SU-DHL-6 (cell line): Measurements from ENCODE around the gene EOLA2.

Source experiments
- H2AFZ ChIP-seq: fragments of 200-600 bp; sonication (generic); 2 replicates; pipeline ENCODE4 v1.6.1; 2014; ENCODE audit warnings: low read depth, mild to moderate bottlenecking, moderate library complexity, mixed read lengths, antibody characterized with exemption, low read length; ENCODE audit not compliant: severe bottlenecking
- H3F3A ChIP-seq: fragments of 200-600 bp; shearing (Covaris generic); 2 replicates; pipeline ENCODE4 v1.6.0; 2016; ENCODE audit warnings: antibody characterized with exemption, mild to moderate bottlenecking; ENCODE audit not compliant: insufficient read depth
- H3K27ac ChIP-seq: fragments of 200-600 bp; sonication (generic); 2 replicates; pipeline ENCODE4 v1.5.1; 2016; ENCODE audit warnings: low read depth, mild to moderate bottlenecking, low read length, moderate library complexity, mixed read lengths
- H3K27me3 ChIP-seq: fragments of 200-600 bp; sonication (generic), shearing (Covaris generic); 2 replicates; pipeline ENCODE4 v1.6.0; 2014; ENCODE audit warnings: mild to moderate bottlenecking, low read length
- H3K36me3 ChIP-seq: fragments of 200-600 bp; sonication (generic); 2 replicates; pipeline ENCODE4 v1.6.1; 2014; ENCODE audit warnings: mild to moderate bottlenecking, low read length, mixed read lengths
- H3K4me2 ChIP-seq: fragments of 300-600, 200-600 bp; shearing (Covaris generic), sonication (generic); 2 replicates; pipeline ENCODE4 v1.6.0; 2014; ENCODE audit warnings: low read length, low read depth, mild to moderate bottlenecking; ENCODE audit not compliant: poor library complexity, severe bottlenecking
- H3K4me3 ChIP-seq: fragments of 200-600 bp; sonication (generic); 2 replicates; pipeline ENCODE4 v1.5.1; 2014; ENCODE audit warnings: antibody characterized with exemption, low read length, mild to moderate bottlenecking, mixed read lengths; ENCODE audit not compliant: insufficient read depth, poor library complexity, severe bottlenecking
- H3K79me2 ChIP-seq: fragments of 200-600 bp; sonication (generic); 2 replicates; pipeline ENCODE4 v1.6.1; 2014; ENCODE audit warnings: mild to moderate bottlenecking, low read length, moderate library complexity; ENCODE audit not compliant: insufficient read depth
- H3K9ac ChIP-seq: fragments of 200-600 bp; sonication (generic); 2 replicates; pipeline ENCODE4 v1.7.0; 2014; ENCODE audit warnings: mild to moderate bottlenecking, low read length
- H3K9me2 ChIP-seq: fragments of 200-600 bp; sonication (generic); replicated peaks from 2 replicates; pipeline ENCODE4 v1.6.1; 2014; ENCODE audit warnings: low read length; ENCODE audit not compliant: insufficient read depth
- H3K9me3 ChIP-seq: fragments of 200-600 bp; sonication (generic); 2 replicates; pipeline ENCODE4 v1.6.1; 2014; ENCODE audit warnings: low read length, mixed read lengths; ENCODE audit not compliant: insufficient read depth
- H4K20me1 ChIP-seq: fragments of 200-600 bp; sonication (generic); 2 replicates; pipeline ENCODE4 v1.6.1; 2014; ENCODE audit warnings: low read depth, mild to moderate bottlenecking, antibody characterized with exemption, low read length, moderate library complexity, mixed read lengths
- CTCF ChIP-seq: fragments of 200-600 bp; sonication (generic); IDR thresholded peaks from one replicate; pipeline ENCODE4 v1.5.1; 2017; ENCODE audit warnings: antibody characterized with exemption, mild to moderate bottlenecking, low read length, moderate library complexity; ENCODE audit not compliant: insufficient read depth, poor library complexity, severe bottlenecking
- EZH2phosphoT487 ChIP-seq: fragments of 200-600 bp; sonication (generic), shearing (Covaris generic); conservative IDR thresholded peaks from 2 replicates; pipeline ENCODE4 v1.6.1; 2018; ENCODE audit warnings: mild to moderate bottlenecking, antibody characterized with exemption, low read length, moderate library complexity, mixed read lengths

EOLA2 gene

GRCh38 chrX:149982310-149982709 lies 44.0 kb upstream of the EOLA2 start:
- no peaks in the 10 kb centered on the region for H3F3A ChIP-seq
- H3K9me2 ChIP-seq: no peaks in the 10 kb centered on the region
- H3K9me3 ChIP-seq: no peaks in the 10 kb centered on the region
- H3K4me2 ChIP-seq: no peak overlapping the region
- H3K79me2 ChIP-seq: no peaks in the 10 kb centered on the region
- no peak overlapping the region for H3K4me3 ChIP-seq
- H3K9ac ChIP-seq: no peak overlapping the region
- H3K36me3 ChIP-seq: no peaks in the 10 kb centered on the region
- TF ChIP-seq CTCF: no peak
- TF ChIP-seq EZH2phosphoT487: no peak
- H3K27ac ChIP-seq: no peak overlapping the region
- H4K20me1 ChIP-seq: no peaks in the 10 kb centered on the region
- no peak overlapping the region for H2AFZ ChIP-seq
- H3K27me3 ChIP-seq: no peaks in the 10 kb centered on the region

GRCh38 chrX:149979126-149979644 lies 40.9 kb upstream of the EOLA2 start:
- no peaks in the 10 kb centered on the region for H3K27me3 ChIP-seq
- H4K20me1 ChIP-seq: no peaks in the 10 kb centered on the region
- no peak overlapping the region for H3K9ac ChIP-seq
- TF ChIP-seq EZH2phosphoT487 (no peak), CTCF (no peak)
- no peaks in the 10 kb centered on the region for H3K36me3 ChIP-seq
- no peaks in the 10 kb centered on the region for H3F3A ChIP-seq
- no peak overlapping the region for H3K4me2 ChIP-seq
- H3K4me3 ChIP-seq: no peak overlapping the region
- H3K9me3 ChIP-seq: no peaks in the 10 kb centered on the region
- H3K9me2 ChIP-seq: no peaks in the 10 kb centered on the region
- no peaks in the 10 kb centered on the region for H3K79me2 ChIP-seq
- H3K27ac ChIP-seq: no peak overlapping the region
- H2AFZ ChIP-seq: no peak overlapping the region

- H3K27ac ChIP-seq: no peak overlapping the region
- TF ChIP-seq CTCF: peak; percentile 20
- no peak for TF ChIP-seq EZH2phosphoT487
- H3F3A ChIP-seq: no peaks in the 10 kb centered on the region
- no peaks in the 10 kb centered on the region for H3K79me2 ChIP-seq
- H3K9ac ChIP-seq: no peak overlapping the region
- no peaks in the 10 kb centered on the region for H3K36me3 ChIP-seq
- H2AFZ ChIP-seq: no peak overlapping the region
- H3K9me3 ChIP-seq: no peaks in the 10 kb centered on the region
- no peaks in the 10 kb centered on the region for H4K20me1 ChIP-seq
- no peak overlapping the region for H3K4me2 ChIP-seq
- no peaks in the 10 kb centered on the region for H3K27me3 ChIP-seq
- no peak overlapping the region for H3K4me3 ChIP-seq
- no peaks in the 10 kb centered on the region for H3K9me2 ChIP-seq
These were observed 24.8 kb upstream of the EOLA2 start for GRCh38 chrX:149962859-149963757.
